HG02763 (cell line): ENCODE data around the gene KATNBL1.
"Not testable (repeated sequence)": the region's sequence is repeated elsewhere in the genome, so short reads cannot be mapped to it uniquely, and the experiment has no call there.

Source experiments
- ATAC-seq: cut with Tn5 transposase; IDR thresholded peaks from one replicate; pipeline ENCODE4 v1.9.1; 2021; ENCODE audit warnings: mild to moderate bottlenecking, moderate library complexity; ENCODE audit not compliant: unreplicated experiment

Gene KATNBL1

GRCh38 chr15:34203936-34204335, 6.0 kb downstream of the KATNBL1 start:
- ATAC-seq: no peak

GRCh38 chr15:34203305-34203704, 6.6 kb downstream of the KATNBL1 start:
- ATAC-seq: no peak

- ATAC-seq: not testable (repeated sequence)
These were observed 16.6 kb downstream of the KATNBL1 start for GRCh38 chr15:34193272-34193671.

GRCh38 chr15:34188711-34189110, 21.2 kb downstream of the KATNBL1 start:
- no peak for ATAC-seq

GRCh38 chr15:34185666-34186065, 24.2 kb downstream of the KATNBL1 start:
- ATAC-seq: no peak

GRCh38 chr15:34182942-34183341, 27.0 kb downstream of the KATNBL1 start:
- no peak for ATAC-seq

- no peak for ATAC-seq
These were observed 30.7 kb downstream of the KATNBL1 start for GRCh38 chr15:34179234-34179633.

- not testable (repeated sequence) for ATAC-seq
These were observed 43.8 kb downstream of the KATNBL1 start for GRCh38 chr15:34165987-34166573.

GRCh38 chr15:34161329-34161963, 48.5 kb downstream of the KATNBL1 start:
- ATAC-seq: no peak

GRCh38 chr15:34160735-34161134, 49.2 kb downstream of the KATNBL1 start:
- no peak for ATAC-seq

GRCh38 chr15:34158355-34158754, 51.5 kb downstream of the KATNBL1 start:
- ATAC-seq: no peak

- no peak for ATAC-seq
These were observed 54.0 kb downstream of the KATNBL1 start for GRCh38 chr15:34155859-34156258.

GRCh38 chr15:34154725-34155204, 55.1 kb downstream of the KATNBL1 start:
- ATAC-seq: no peak

GRCh38 chr15:34147371-34148140, 62.3 kb downstream of the KATNBL1 start:
- ATAC-seq: no peak

- no peak for ATAC-seq
These were observed 76.4 kb downstream of the KATNBL1 start for GRCh38 chr15:34133511-34133910.

- ATAC-seq: no peak
These were observed 77.0 kb downstream of the KATNBL1 start for GRCh38 chr15:34132881-34133280.

- ATAC-seq: no peak
These were observed 81.0 kb downstream of the KATNBL1 start for GRCh38 chr15:34128898-34129297.

GRCh38 chr15:34126522-34126921, 83.4 kb downstream of the KATNBL1 start:
- ATAC-seq: no peak

- no peak for ATAC-seq
These were observed 84.0 kb downstream of the KATNBL1 start for GRCh38 chr15:34125945-34126344.

GRCh38 chr15:34124651-34125050, 85.2 kb downstream of the KATNBL1 start:
- ATAC-seq: no peak

GRCh38 chr15:34122771-34123183, 87.1 kb downstream of the KATNBL1 start:
- ATAC-seq: no peak

GRCh38 chr15:34121786-34122185, 88.1 kb downstream of the KATNBL1 start:
- ATAC-seq: not testable (repeated sequence)
